Activated naive CD8-positive, alpha-beta T cell treated with anti-CD3 and anti-CD28 coated beads for 36 hours (primary cell): ENCODE results near the gene WDR75. TPM values are rescaled to one million over a fixed set of nuclear protein-coding genes. Genes with fewer than 3 reads are reported as not detected.

Source experiments
- DNase-seq: peaks from one replicate; pipeline ENCODE4 v3.0.0; 2021
- H3K27ac Mint-ChIP-seq: one replicate; pipeline ENCODE4 v1.8.0; 2022; ENCODE audit warnings: mild to moderate bottlenecking, moderate library complexity, mixed read lengths
- H3K27me3 Mint-ChIP-seq: one replicate; pipeline ENCODE4 v1.8.0; 2022; ENCODE audit warnings: mild to moderate bottlenecking, mixed read lengths
- H3K36me3 Mint-ChIP-seq: one replicate; pipeline ENCODE4 v1.8.0; 2021; ENCODE audit warnings: mild to moderate bottlenecking, mixed read lengths
- H3K4me1 Mint-ChIP-seq: one replicate; pipeline ENCODE4 v1.8.0; 2021; ENCODE audit warnings: mixed read lengths
- H3K4me3 Mint-ChIP-seq: one replicate; pipeline ENCODE4 v1.8.0; 2022; ENCODE audit warnings: mild to moderate bottlenecking, moderate library complexity, mixed read lengths
- H3K9me3 Mint-ChIP-seq: one replicate; pipeline ENCODE4 v1.8.0; 2022; ENCODE audit warnings: mixed read lengths
- total RNA-seq, 2 experiments: library from RNA; stranded (reverse); gene quantifications; one replicate each; pipeline ENCODE4 v1.2.3, GENCODE V29; 2021

The WDR75 gene
- total RNA-seq, 2 experiments from 2014 or later, result 121 to 133 TPM

DNA sequence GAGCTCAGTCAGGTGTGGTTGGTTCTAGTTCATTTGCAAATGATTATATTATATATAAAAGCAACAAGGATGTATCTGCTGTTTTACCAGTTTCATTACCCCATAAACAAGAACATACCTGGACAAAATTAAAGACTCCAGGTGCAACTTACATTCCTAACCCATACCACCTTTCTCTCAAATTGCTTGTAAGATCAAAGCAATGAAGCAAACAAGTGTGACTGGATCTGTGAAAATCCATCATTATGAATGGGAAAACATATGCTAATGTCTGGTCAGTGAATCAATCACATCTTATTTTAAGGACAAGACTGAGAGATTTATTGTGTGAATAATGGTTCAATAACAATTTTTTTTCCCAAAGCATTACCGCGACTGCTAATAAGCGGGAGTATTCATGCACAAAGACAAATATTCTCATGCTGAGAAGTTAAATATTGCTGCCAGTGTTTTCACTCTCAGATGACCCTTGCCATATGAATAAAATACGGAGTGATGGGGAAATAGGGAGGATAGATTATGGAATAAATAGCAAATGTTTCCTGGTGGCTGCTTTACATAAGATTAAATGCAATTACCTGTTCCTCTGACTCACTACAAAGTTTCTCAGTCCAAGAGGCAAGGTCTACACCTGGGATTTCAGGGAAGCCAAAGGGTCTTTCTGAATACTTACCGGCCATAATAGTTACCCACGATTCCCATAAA, 59.3 kb downstream of the WDR75 start:
- Mint-ChIP-seq H3K36me3 (no peaks in the 10 kb centered on the region), H3K4me1 (peaks cover 7% of the 10 kb centered on the region), H3K27ac (no peak overlapping the region), H3K9me3 (peaks cover 2% of the 10 kb centered on the region), H3K27me3 (no peaks in the 10 kb centered on the region), H3K4me3 (no peak overlapping the region)
- no peak for DNase-seq

DNA sequence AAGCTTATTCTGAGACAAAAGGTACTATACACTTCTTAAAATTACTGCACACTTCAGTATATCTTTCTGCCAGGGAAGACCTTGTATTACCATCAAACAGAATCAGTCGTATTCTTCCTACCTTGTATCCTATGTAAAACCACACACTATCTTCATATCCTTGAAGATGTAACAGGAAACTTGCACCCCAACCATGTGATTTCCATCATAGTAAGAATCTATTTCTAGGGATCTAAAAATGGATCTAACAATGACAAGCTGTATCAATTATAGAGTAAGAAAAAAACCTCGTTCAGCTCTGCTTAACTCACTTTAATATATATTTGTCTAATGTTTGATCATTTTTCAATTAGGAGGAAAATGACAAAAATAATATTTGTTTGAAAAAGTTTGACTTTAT, 60.2 kb downstream of the WDR75 start:
- Mint-ChIP-seq H3K36me3 (no peaks in the 10 kb centered on the region), H3K4me3 (no peak overlapping the region), H3K9me3 (no peaks in the 10 kb centered on the region), H3K27ac (no peak overlapping the region), H3K27me3 (no peaks in the 10 kb centered on the region), H3K4me1 (peaks cover 13% of the 10 kb centered on the region)
- no peak for DNase-seq

DNA sequence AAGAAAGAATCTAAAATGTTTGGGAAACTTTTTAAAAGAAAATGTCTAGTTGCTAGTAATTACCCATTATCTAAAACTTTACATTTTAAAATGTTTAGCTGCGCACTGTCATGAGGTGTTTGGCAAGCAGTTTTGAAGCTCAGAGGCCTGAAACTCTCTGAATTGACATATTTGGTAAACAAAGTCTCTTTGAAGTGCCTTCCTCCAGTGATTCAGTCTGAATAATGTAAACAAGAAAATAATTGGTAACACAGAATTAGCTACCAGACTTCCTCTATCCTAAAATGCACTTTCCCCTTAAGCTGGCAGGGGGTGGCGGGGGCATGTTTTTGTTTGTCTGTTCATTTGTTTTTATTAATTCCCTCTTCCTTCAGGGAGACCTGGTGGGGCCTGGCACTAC, 61.4 kb downstream of the WDR75 start:
- Mint-ChIP-seq H3K27me3 (no peaks in the 10 kb centered on the region), H3K9me3 (no peaks in the 10 kb centered on the region), H3K36me3 (no peaks in the 10 kb centered on the region), H3K27ac (no peak overlapping the region), H3K4me1 (peaks cover 14% of the 10 kb centered on the region), H3K4me3 (no peak overlapping the region)
- no peak for DNase-seq

DNA sequence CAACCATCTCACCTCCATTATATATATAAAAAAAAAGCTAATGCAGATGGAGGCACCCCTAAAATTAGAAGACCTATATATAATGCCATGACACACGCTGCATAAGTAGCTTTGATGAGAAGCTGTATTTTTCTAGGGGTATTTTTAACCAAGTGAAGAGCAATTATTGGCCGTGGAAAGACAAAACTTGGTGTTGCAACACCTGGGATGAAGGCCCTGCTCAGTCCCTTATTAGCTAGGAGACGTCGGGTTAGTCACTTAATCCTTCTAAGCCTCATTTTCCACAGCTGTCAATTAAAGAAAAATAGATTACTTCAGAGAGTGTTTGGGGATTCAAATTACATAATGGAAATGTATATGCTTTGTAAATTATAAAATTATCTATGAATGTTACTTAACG, 63.0 kb downstream of the WDR75 start:
- no peak for DNase-seq
- no peak overlapping the region for H3K27ac Mint-ChIP-seq
- H3K4me1 Mint-ChIP-seq, result peaks cover 14% of the 10 kb centered on the region
- H3K4me3 Mint-ChIP-seq, result no peak overlapping the region
- no peaks in the 10 kb centered on the region for H3K36me3 Mint-ChIP-seq
- no peaks in the 10 kb centered on the region for H3K27me3 Mint-ChIP-seq
- H3K9me3 Mint-ChIP-seq, result no peaks in the 10 kb centered on the region

DNA sequence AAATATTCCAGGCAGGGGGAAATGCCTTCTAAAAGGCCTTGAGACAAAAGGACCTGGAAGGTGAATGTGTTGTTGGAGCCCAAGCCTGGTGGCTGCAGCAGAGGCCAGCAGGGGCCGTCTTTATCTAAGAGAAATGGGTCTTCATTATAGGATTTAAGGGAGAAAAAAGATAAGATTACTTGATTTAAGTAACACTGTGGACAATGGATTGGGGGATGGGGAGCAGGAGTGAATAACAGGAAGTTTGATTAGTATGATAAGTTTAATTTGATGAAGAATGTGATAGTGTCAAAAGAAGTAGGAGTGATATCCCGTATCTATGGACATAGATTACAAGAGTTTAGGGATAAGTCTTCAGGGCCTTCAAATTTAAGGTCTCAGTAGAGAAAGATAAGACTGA, 64.2 kb downstream of the WDR75 start:
- Mint-ChIP-seq H3K27ac (no peak overlapping the region), H3K4me3 (no peak overlapping the region), H3K4me1 (peaks cover 14% of the 10 kb centered on the region), H3K9me3 (peaks cover 2% of the 10 kb centered on the region), H3K27me3 (no peaks in the 10 kb centered on the region), H3K36me3 (no peaks in the 10 kb centered on the region)
- DNase-seq, result no peak

DNA sequence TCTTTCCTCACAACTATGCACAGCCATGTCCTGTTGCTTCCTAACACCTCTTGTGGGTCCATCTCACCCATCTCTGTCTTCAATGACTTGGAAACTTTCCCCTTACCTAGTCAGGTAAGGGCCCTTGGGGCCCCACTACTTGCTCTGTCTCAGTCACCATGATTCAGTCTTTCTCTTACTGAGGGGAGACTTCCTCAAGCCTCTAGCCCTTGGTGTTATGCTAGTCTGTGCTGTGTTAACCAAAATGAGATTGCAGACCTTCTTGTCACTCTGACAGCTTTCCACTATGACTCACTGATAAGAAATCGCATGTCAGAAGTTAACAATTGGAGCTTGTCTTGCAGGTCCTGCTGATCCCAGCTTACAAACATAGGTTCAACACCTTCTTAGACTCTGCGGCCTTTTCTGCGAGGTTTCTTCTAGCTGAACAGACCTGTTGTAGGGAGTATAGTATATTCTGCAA, 65.3 kb downstream of the WDR75 start:
- Mint-ChIP-seq H3K9me3 (peaks cover 2% of the 10 kb centered on the region), H3K27ac (no peak overlapping the region), H3K27me3 (no peaks in the 10 kb centered on the region), H3K4me1 (peaks cover 14% of the 10 kb centered on the region), H3K4me3 (no peak overlapping the region), H3K36me3 (no peaks in the 10 kb centered on the region)
- DNase-seq, result peak; percentile 4

DNA sequence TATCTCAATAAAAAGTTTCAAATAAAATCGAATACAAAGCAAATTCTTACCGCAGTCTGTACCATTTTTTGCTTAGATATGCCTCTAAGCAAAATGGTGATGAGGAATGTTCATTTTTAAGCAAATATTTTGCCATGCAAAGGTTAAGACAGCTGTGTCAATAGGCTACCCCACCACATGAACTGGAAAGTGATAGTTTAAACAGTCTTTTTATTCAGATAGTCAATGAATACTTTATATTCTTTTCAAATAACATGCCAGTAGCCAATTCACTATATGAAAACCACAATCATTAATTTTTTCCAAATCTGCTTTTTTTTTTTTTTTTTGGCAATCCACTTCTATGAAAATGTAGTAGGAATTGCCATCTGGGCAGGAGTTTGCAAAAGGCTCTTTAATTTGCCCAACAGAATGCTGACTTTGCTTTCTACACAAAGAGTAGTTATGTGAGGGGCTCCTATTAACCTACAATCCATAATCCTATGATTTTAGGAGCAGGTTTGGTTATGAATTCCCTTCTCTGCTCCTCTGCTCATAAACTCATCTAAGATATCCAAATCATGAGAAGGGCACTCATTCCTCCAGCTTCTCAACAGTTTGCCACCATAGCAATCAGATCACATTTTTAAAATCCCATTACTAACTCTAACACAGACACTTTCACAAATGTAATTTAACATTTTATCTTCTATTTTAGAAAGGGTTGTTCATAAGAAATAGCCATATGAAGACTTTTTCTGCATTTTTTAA, 70.1 kb downstream of the WDR75 start:
- no peak for DNase-seq
- peaks cover 2% of the 10 kb centered on the region for H3K9me3 Mint-ChIP-seq
- H3K27ac Mint-ChIP-seq, result no peak overlapping the region
- no peak overlapping the region for H3K4me3 Mint-ChIP-seq
- peaks cover 2% of the 10 kb centered on the region for H3K4me1 Mint-ChIP-seq
- H3K27me3 Mint-ChIP-seq, result peaks cover 3% of the 10 kb centered on the region
- no peaks in the 10 kb centered on the region for H3K36me3 Mint-ChIP-seq

DNA sequence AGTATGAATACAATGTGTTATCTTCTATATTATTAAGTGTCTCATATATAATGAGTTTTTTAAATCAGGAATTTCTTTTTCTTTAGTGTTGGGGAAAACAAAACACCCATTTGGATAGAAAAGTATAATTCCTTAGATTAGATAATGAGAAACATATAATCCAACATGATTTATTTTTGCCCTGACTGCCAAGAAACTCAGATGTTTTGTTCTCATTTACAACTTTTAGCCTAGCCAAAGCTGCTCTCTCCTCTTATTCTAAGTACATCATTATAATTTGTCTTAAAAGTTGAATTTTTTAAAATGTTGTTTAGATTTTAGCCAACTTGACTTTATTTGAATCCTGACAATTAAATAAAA, 70.7 kb downstream of the WDR75 start:
- H3K27me3 Mint-ChIP-seq, result peaks cover 3% of the 10 kb centered on the region
- DNase-seq, result no peak
- peaks cover 2% of the 10 kb centered on the region for H3K9me3 Mint-ChIP-seq
- H3K27ac Mint-ChIP-seq, result no peak overlapping the region
- H3K4me3 Mint-ChIP-seq, result no peak overlapping the region
- H3K4me1 Mint-ChIP-seq, result no peaks in the 10 kb centered on the region
- H3K36me3 Mint-ChIP-seq, result no peaks in the 10 kb centered on the region

DNA sequence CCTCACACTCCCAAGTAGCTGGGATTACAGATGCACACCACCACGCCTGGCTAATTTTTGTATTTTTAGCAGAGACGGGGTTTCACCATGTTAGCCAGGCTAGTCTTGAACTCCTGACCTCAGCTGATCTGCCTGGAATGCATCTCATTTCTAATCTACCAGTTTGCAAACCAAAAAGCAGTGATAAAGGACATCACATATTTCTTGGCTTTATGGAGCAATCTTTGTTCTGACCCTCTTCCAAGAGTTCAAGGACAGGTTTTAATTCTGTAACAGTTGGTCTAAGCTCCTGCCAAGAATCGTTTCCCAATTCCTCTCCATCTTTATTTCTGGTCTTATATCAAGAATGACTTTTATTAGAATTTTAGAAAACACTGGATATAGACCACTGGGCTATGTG, 71.6 kb downstream of the WDR75 start:
- peaks cover 1% of the 10 kb centered on the region for H3K36me3 Mint-ChIP-seq
- no peak overlapping the region for H3K27ac Mint-ChIP-seq
- H3K4me1 Mint-ChIP-seq, result no peaks in the 10 kb centered on the region
- H3K4me3 Mint-ChIP-seq, result no peak overlapping the region
- H3K27me3 Mint-ChIP-seq, result peaks cover 3% of the 10 kb centered on the region
- peaks cover 5% of the 10 kb centered on the region for H3K9me3 Mint-ChIP-seq
- no peak for DNase-seq

DNA sequence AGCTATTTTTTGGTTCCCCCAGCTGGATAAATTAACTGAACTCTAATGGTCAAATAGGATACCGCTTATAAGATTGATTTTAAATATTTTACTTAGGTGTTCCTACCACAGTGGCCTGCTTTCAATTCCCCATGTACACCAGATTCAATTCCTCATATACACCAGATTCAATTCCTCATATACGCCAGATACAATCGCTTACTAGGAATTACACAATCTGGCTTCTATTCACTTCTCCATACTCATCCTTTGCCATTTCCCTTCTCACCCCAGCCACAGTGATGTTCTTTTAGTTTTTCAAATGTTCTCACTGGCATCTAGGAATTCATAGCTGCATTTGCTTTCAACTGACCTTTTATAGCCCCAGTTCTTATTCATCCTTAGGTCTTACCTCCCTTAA, 72.8 kb downstream of the WDR75 start:
- Mint-ChIP-seq H3K27ac (no peak overlapping the region), H3K4me3 (no peak overlapping the region), H3K9me3 (peaks cover 5% of the 10 kb centered on the region), H3K4me1 (no peaks in the 10 kb centered on the region), H3K36me3 (peaks cover 1% of the 10 kb centered on the region), H3K27me3 (peaks cover 3% of the 10 kb centered on the region)
- DNase-seq, result no peak

DNA sequence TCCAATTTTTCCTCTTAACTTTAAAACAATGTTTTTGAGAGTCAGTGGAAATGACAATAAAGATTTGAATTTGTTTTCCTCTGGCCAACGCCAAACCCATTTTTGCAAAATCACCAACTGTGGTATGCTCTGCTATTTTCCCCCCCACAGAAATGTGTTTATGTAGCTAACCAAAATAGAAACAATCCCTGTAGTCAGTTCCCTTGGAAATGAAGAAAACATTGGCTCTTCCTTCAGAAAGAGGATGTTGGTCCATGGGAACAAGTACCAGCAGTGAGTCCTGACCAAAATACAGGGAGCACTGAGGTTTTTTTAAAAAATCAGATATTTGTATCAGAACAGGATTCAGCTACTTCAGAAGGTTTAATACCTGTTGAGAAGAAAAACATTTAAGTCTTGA, 74.0 kb downstream of the WDR75 start:
- Mint-ChIP-seq H3K9me3 (peaks cover 5% of the 10 kb centered on the region), H3K4me1 (no peaks in the 10 kb centered on the region), H3K36me3 (peaks cover 1% of the 10 kb centered on the region), H3K4me3 (no peak overlapping the region), H3K27ac (no peak overlapping the region), H3K27me3 (peaks cover 3% of the 10 kb centered on the region)
- no peak for DNase-seq

DNA sequence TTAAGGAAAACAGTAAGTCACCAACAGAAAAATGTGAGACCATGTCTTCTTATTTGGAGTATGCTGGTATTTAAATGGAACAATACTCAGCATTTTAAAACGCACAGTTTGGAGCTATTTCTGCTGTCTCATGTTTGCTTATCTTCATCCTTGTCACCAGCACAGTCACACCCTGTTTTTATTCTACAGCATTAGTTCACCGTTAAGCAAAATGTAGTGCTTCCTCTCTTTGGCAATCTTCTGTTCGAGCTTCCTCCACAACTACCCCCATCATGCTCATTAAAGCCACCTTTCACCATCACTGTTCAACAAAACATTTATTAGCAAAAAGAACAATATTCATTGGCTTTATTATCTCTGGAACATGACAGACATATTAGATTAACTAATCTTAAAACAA, 75.3 kb downstream of the WDR75 start:
- no peak for DNase-seq
- H3K9me3 Mint-ChIP-seq, result peaks cover 2% of the 10 kb centered on the region
- H3K27me3 Mint-ChIP-seq, result peaks cover 3% of the 10 kb centered on the region
- peaks cover 1% of the 10 kb centered on the region for H3K36me3 Mint-ChIP-seq
- no peaks in the 10 kb centered on the region for H3K4me1 Mint-ChIP-seq
- no peak overlapping the region for H3K4me3 Mint-ChIP-seq
- H3K27ac Mint-ChIP-seq, result no peak overlapping the region

DNA sequence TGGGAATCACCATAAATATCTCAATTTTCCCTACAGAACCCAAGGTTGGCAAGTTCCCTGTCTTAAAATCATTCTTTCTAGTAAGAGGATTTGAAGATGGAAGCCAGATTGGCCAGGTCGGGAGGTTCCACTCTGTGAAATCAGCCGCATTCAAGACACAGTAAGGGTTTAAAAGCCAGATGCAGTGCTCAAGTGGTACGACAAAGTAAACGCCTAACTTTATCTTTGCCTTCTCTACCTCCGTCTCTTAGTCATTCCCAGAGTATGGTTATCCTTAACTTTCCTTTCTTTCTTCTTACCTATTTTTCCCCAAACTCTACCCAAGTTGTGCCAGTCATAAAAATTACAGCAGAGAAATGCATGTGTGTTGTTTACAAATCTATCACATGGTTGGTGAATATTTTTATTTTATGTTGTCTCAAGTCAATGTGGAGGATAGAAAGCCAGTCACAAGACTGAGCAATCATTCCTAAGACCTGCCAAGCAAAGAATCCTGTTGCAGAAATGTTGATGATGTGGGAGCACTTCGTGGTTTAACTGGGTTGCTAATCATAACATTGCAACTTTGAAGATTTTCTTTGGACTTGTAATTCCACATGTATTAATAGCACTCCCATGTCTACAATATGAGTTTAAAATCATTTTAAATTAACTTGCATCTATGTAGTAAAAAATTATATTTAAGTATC, 76.7 kb downstream of the WDR75 start:
- Mint-ChIP-seq H3K27me3 (peaks cover 3% of the 10 kb centered on the region), H3K9me3 (peaks cover 2% of the 10 kb centered on the region), H3K4me3 (no peak overlapping the region), H3K4me1 (no peaks in the 10 kb centered on the region), H3K36me3 (peaks cover 1% of the 10 kb centered on the region), H3K27ac (no peak overlapping the region)
- no peak for DNase-seq

DNA sequence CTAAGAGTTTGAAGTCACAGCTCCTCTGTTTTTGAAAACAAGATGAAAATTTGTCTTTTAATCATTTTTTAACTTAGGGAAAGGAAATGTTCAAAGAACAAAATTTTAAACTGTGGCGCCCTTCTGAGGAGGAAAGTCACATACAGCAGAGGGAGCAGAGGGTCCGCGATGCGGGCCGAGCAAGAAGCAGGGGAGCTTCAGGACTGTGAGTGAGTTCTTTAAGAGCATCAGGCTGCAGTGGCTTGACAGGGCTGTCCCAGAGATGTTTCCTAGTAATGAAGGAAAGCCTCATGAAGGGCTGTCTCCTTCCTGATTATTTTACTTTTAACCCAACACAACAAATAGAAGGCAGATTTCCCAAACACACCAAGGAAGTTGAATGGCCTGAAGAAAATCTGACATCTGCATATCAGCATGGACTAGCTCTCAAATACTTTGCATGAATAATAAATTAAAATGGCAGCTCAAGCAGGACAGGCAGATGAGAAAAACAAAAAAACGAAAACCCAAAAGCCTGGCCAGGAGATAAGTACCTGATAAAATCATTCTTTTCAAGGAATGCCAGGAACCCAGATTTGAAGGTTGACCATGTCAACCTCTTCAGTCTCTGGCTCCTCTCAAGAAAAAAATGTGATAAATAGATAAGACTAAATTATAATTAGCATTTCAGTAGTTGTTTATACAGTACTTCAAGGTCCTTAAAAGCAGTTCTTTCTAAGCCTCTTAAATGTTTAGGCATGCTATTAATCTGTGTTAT, 78.5 kb downstream of the WDR75 start:
- Mint-ChIP-seq H3K4me3 (no peak overlapping the region), H3K9me3 (peaks cover 2% of the 10 kb centered on the region), H3K36me3 (peaks cover 1% of the 10 kb centered on the region), H3K4me1 (no peaks in the 10 kb centered on the region), H3K27ac (no peak overlapping the region), H3K27me3 (peaks cover 3% of the 10 kb centered on the region)
- DNase-seq, result no peak
